HG03558 (cell line): ENCODE measurements around the gene C4B.
"Not testable (repeated sequence)": the region's sequence is repeated elsewhere in the genome, so short reads cannot be mapped to it uniquely, and the experiment has no call there.

Experiments used
- ATAC-seq: cut with Tn5 transposase; IDR thresholded peaks from one replicate; pipeline ENCODE4 v1.9.1; 2021; ENCODE audit warnings: moderate number of reproducible peaks; ENCODE audit not compliant: unreplicated experiment; ENCODE audit errors: extremely low read depth

Gene C4B

DNA sequence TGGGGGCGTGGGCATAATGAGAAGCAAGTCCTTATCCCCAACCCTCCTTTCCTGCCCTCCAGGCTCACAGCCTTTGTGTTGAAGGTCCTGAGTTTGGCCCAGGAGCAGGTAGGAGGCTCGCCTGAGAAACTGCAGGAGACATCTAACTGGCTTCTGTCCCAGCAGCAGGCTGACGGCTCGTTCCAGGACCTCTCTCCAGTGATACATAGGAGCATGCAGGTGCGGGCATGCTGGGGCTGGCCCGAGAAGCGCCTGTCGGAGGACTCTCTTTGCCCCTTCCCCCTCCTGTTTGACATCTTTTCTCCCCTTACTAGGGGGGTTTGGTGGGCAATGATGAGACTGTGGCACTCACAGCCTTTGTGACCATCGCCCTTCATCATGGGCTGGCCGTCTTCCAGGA lies 14.0 kb downstream of the C4B start:
- not testable (repeated sequence) for ATAC-seq

DNA sequence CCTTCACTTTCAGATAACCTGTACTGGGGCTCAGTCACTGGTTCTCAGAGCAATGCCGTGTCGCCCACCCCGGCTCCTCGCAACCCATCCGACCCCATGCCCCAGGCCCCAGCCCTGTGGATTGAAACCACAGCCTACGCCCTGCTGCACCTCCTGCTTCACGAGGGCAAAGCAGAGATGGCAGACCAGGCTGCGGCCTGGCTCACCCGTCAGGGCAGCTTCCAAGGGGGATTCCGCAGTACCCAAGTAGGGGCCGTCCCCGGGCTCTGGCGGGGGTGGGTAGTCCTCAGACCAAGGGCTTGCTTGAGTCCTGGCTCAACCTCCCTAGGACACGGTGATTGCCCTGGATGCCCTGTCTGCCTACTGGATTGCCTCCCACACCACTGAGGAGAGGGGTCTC lies 15.0 kb downstream of the C4B start:
- ATAC-seq, result not testable (repeated sequence)

DNA sequence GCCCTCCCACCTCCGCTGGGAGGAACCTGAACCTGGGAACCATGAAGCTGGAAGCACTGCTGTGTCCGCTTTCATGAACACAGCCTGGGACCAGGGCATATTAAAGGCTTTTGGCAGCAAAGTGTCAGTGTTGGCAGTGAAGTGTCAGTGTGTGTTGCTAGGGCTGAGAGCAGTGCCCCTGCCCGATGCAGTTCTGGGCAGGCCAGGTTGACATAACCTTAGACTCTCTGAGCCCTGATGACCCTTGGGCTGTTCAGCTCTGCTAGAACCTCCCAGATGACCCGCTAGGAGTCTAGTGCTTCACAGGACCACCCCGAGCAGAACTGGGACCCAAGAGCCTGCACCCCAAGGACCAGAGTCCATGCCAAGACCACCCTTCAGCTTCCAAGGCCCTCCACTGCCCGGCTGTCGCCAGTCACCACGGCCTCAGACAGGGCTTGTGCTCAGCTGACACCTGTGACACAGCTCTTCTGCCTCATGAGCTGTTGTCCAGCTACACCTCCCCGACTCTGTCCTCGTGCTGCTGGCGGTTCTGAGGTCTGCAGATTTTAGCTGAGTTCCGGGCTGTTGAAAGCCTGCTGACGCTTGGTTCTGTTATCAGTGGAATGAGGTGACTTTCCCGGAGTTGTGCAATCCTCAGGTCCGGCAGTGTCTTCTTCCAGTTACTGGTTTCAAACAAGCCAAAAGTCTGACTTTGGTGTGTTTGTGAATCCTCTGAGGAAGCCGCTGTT lies 20.9 kb downstream of the C4B start:
- ATAC-seq, result not testable (repeated sequence)

DNA sequence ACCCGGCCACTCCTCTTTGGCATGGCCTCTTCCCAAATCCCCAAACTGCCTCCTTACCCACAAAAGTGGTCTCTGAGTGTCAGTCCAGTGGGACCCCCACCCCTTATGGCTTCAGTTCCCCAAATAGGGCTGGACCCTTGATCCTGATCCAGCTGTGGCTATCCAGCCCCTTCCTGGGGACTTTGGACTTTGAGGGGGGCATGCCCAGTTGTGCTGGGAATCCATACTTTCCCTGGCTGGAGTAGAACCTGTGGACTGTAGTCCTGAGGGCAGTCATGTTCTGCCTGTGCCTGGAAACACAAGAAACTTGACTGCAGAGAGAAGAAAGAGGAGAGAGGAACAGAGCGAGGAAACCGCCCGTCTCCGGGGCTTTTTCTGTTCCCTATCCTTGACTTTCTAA lies 22.5 kb downstream of the C4B start:
- ATAC-seq, result not testable (repeated sequence)

DNA sequence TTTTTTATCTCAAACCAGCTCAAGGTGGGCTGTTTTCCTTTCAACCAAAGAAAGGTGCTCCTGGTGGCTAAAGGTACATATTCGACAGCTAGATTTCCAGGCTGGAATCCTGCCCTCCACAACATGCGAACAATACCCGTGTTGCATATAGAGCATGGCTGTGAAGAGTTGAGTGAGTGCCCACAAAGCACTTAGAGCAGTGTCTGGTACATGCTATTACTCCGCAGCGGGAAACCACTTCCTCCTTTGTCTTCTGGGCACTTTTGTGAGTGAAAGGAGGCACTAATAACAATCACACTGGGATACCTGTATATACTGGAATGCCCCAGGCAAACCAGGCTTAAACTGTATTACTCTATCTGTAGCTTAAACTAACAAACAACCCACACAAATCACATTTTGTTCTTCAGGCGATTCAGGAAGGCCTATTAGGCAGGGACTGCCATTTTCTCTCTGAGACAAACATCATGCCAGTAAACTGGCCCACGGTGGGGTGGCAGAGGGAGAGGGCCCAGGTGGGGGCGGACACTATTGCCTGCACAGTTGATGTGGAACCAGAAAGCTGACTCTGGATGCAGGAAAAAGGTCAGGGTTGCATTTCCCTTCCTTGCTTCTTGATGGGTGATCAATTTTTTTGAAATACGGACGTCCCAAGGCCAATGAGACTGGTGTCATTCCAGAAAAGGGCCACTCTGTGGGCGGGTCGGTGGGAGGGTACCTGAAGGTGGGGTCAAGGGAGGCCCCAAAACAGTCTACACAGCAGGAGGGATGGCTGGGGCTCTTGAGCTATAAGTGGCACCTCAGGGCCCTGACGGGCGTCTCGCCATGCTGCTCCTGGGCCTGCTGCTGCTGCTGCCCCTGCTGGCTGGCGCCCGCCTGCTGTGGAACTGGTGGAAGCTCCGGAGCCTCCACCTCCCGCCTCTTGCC lies 23.3 kb downstream of the C4B start, which contains the start of gene CYP21A2:
CYP21A2 (plus strand) TSS at position 818 of the 927 bp plus-strand sequence; CDS start at position 826, 8 bp downstream.
- not testable (repeated sequence) for ATAC-seq

DNA sequence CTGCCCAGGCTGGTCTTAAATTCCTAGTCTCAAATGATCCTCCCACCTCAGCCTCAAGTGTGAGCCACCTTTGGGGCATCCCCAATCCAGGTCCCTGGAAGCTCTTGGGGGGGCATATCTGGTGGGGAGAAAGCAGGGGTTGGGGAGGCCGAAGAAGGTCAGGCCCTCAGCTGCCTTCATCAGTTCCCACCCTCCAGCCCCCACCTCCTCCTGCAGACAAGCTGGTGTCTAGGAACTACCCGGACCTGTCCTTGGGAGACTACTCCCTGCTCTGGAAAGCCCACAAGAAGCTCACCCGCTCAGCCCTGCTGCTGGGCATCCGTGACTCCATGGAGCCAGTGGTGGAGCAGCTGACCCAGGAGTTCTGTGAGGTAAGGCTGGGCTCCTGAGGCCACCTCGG lies 24.3 kb downstream of the C4B start:
- not testable (repeated sequence) for ATAC-seq

DNA sequence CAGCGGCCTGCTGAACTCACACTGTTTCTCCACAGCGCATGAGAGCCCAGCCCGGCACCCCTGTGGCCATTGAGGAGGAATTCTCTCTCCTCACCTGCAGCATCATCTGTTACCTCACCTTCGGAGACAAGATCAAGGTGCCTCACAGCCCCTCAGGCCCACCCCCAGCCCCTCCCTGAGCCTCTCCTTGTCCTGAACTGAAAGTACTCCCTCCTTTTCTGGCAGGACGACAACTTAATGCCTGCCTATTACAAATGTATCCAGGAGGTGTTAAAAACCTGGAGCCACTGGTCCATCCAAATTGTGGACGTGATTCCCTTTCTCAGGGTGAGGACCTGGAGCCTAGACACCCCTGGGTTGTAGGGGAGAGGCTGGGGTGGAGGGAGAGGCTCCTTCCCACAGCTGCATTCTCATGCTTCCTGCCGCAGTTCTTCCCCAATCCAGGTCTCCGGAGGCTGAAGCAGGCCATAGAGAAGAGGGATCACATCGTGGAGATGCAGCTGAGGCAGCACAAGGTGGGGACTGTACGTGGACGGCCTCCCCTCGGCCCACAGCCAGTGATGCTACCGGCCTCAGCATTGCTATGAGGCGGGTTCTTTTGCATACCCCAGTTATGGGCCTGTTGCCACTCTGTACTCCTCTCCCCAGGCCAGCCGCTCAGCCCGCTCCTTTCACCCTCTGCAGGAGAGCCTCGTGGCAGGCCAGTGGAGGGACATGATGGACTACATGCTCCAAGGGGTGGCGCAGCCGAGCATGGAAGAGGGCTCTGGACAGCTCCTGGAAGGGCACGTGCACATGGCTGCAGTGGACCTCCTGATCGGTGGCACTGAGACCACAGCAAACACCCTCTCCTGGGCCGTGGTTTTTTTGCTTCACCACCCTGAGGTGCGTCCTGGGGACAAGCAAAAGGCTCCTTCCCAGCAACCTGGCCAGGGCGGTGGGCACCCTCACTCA lies 25.0 kb downstream of the C4B start:
- not testable (repeated sequence) for ATAC-seq

DNA sequence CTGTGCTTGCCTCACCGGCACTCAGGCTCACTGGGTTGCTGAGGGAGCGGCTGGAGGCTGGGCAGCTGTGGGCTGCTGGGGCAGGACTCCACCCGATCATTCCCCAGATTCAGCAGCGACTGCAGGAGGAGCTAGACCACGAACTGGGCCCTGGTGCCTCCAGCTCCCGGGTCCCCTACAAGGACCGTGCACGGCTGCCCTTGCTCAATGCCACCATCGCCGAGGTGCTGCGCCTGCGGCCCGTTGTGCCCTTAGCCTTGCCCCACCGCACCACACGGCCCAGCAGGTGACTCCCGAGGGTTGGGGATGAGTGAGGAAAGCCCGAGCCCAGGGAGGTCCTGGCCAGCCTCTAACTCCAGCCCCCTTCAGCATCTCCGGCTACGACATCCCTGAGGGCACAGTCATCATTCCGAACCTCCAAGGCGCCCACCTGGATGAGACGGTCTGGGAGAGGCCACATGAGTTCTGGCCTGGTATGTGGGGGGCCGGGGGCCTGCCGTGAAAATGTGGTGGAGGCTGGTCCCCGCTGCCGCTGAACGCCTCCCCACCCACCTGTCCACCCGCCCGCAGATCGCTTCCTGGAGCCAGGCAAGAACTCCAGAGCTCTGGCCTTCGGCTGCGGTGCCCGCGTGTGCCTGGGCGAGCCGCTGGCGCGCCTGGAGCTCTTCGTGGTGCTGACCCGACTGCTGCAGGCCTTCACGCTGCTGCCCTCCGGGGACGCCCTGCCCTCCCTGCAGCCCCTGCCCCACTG lies 25.9 kb downstream of the C4B start:
- not testable (repeated sequence) for ATAC-seq

DNA sequence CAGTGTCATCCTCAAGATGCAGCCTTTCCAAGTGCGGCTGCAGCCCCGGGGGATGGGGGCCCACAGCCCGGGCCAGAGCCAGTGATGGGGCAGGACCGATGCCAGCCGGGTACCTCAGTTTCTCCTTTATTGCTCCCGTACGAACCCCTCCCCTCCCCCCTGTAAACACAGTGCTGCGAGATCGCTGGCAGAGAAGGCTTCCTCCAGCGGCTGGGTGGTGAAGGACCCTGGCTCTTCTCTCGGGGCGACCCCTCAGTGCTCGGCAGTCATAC lies 26.4 kb downstream of the C4B start:
- ATAC-seq, result not testable (repeated sequence)

DNA sequence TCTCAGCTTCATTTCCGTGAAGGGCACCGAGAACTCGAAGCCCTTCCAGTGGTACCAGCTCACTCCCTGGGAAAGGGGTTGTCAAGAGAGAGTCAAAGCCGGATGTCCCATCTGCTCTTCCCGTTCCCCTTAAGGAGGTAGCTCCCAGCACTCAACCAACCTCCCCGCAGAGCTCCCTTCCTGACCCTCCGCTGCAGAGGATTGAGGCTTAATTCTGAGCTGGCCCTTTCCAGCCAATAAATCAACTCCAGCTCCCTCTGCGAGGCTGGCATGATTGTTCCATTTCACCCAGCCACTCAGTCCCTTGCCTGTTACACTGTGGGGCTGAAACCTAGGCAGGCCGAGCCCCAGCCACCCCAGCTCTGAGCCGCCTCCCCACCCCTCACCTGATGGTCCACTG lies 26.8 kb downstream of the C4B start:
- not testable (repeated sequence) for ATAC-seq

DNA sequence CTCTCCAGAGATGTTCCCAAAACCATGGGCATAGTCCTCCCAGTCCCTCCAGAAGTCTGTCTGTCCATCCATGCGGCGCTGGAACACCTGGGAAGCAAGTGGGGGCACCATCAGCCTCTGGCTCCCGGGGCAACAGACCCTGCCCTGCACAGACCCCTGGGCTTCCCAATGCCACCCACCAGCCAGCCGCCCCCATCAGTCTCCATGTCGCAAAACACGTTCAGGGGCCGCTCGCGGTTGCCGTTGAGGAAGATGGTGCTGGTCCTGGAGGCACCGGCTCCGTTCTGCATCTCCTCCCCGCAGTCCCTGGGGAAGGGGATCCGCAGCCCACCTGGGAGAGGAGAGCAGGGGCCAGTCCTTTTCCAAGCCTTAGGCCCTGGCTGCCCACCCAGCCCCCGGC lies 27.7 kb downstream of the C4B start:
- not testable (repeated sequence) for ATAC-seq

DNA sequence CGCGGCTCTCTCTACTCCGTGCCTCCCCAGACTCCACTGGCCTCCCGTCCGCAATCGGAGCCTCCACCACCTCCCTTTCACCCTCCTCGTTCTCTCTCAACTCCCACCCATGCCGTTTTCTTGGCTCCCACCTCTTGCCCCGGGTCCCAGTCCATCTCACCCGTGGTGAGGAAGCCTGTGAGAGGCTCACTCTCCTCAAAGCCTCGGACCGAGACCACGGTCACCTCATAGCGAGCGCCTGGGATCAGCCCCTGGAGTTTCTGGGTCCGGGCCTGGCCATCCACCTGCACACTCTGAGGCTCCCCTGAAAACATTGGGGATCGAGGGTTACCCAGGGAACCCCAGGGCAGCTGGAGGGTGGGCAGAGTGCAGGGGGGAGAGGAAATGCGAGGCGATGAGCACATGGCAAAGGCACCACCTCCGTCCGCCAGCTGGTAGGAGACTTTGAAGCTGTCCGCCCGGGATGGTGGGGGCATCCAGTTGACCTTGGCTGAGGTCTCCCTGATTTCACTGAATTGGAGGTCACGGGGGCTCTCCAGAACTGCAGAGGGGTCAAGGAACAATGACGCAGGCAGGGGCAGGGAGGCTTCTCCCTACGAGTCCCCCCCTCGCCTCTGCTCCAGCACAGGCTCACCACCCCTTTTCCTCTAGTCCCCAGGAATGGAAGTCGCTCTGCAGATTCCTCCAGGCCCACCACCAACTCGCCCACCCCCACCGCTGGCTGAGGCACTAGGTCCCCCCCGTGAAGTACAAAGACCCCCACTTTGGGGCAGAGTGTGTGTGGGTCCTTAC lies 29.2 kb downstream of the C4B start:
- not testable (repeated sequence) for ATAC-seq

DNA sequence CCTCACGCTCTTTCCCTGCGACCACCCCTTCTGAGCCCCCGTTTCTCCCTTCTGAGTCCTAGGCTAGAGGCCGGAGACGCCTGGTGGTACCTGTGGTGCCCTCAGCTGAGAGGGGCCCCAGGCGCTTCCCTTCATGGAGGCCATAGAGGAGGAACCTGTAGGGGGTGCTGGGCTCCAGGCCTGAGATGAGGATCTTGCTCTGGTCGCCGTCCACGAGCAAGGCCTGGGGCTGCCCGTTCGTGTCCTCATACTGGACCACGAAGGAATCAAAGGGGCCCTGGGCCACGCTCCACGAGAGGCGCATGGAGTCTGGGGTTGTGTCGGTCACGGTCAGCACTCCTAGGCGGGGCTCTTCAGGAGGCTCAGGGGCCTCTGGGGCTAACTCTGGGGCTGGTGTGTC lies 30.3 kb downstream of the C4B start:
- ATAC-seq, result not testable (repeated sequence)

DNA sequence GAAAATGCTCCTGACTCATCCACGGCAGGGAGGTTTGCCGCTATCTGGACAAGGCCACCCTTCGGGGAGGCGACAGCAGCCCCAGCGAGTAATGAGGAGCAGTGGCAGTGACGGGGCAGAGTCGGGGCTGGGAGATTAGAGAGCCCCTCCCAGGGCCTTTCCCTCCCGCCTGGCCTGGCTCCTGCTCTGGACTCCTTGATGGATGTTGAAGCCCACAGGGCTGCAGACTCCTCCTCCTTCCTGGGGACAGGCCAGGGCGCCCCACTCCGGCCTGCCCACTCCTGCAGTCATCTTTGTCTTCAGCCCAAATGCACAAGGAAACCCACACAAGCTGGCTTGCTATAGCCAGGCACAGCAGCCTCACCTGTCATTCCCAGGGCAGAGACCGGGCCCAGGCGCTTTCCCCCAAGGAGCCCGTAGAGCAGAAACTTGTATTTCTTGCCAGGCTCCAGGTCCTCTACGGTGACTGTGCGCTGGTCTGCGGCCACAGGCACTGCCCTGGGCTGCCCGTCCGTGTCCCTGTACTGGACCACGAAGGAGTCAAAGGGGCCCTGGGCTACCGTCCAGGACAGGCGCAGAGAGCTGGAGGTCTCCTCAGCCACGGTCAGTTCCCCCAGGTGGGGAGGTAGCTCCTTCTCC lies 31.3 kb downstream of the C4B start:
- ATAC-seq, result no peak

DNA sequence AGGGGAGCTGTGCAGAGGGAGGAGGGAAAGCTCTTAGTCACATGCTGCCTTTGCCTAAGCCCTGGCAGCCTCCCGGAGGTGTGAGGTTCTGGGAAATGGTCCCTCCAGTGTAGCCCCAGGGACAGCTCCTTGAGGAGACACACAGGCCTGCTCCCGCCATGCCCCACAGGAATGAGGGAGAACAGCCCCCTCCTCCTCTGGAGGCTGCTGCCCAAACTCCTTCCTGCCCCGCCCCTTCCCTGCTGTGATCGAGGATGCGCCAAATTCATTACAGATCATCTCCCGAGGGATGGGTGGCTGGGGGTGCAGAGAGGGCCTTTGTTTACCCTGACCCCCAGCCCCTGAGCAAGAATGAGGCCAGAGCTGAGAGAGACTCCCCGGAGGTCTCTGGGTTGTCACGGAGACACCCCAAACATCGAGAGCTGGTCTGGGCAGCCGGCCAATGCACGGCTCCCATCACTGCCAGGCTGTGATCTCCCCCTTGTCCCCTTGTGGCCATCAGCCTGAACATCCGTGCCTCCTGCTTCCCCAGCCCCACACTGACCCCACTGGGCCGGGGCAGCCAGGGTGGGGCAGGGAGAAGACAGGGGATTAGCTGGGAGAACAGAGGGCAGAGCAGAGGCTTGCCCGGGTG lies 32.0 kb downstream of the C4B start:
- ATAC-seq, result no peak

DNA sequence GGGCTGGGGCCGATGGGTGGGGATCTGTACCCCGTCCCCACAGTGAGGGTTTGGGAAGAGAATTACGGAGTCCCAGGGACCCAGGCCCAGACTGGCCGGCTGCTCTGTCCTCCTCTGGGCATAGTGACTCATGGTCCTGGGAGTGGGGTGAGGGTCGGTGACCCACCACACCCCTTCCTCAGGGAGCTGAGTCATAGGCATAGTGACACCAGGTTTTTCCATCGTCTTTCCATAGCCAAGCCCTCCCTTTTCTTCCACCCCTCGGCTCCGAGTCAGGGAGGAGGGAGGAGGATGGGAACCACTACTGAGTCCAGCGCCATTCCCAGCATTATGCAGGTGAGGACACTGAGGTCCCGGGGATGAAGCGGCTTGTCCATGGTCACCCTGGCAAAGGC lies 32.5 kb downstream of the C4B start:
- no peak for ATAC-seq

DNA sequence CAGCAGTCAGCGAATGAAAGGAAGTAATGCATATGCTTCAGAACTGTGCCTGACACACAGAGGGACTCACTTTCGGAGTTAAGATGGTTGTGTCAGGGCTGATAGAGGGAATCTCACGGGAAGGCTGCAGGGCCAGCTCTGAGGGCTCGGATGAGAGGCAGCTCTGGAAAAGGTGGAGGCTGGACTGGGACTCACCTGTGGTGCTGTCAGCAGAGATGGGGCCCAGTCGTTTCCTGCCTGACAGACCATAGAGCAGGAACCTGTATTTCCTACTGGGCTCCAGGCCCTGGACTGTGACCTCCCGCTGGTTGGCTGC lies 32.9 kb downstream of the C4B start:
- ATAC-seq, result no peak
